NCI-H146 treated with DMSO at 0.1 percent for 48 hours (cell line): Measurements from ENCODE around the gene BTF3L4.

ENCODE experiments used
- DNase-seq: peaks from one replicate; lab custom pipeline; 2025; ENCODE audit not compliant: unreplicated experiment; lab: John Stamatoyannopoulos, UW

Gene BTF3L4

DNA sequence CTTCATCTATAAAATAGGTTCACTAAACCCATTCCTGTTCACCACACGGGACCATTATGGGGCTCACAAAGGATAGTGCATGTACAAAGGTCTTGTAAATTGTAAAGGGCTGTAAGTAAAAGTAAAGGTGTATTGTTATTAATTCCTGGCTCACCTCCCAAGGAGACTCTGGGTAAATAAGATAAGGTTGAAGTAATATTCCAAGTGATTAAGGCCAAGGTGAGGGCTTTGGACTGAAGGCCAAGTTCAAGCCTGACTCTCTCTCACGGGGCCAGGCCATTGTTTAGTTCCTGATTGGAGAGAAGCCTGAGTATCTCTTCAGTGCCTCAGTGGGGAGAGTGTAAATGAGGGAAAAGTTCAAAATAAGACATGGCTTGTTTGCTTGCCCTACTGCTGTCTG is 66.3 kb downstream of the BTF3L4 start:
- DNase-seq = no peak

DNA sequence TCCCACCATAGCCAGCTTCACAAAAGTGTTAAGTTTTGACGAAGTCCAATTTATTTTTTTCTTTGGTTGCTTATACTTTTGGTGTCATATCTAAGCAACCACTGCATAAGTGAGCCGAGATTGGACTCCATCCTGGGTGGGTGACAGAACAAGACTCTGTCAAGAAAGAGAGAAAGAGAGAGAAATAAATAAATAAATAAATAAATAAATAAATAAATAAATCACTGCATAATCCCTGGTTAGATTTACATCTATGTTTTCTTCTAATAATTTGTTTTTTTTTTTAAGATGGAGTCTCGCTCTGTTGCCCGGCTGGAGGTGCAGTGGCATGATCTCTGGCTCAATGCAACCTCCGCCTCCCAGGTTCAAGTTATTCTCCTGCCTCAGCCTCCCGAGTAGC is 67.5 kb downstream of the BTF3L4 start:
- DNase-seq = no peak

DNA sequence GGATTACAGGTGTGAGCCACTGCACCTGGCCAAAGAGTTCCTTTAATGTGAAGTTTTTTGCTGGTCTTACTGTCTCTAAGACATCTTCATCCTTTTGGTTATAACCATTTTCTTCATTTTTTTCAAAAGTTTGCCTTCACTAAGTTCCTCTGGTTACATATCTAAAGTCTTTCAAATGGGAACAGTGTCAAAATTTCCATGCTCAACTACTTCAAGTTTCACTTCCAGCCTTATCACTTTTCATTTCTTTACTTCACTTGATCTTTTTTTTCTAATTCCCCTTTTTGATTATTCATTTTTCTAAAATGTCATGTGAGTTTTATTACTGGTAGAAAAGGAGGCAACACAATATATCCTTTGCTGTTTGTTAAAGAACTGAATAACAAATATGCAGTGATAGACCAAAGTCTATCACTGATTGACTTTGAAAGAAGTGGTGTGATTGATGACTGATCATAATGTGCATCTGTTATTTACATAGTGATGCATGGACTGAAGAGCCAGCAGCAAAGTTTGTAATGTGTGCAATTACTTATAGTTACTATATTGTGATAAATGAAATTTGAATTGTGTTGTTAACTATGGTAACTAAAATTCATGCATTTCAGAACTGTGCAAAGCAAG is 69.8 kb downstream of the BTF3L4 start:
- DNase-seq = no peak

GRCh38 chr1:52127181-52128180 is 71.4 kb downstream of the BTF3L4 start:
- peak; percentile 42 for DNase-seq

GRCh38 chr1:52139817-52140540 is 83.9 kb downstream of the BTF3L4 start:
- no peak for DNase-seq
